ENCODE results near the gene ANK3. TPM values are rescaled to one million over a fixed set of nuclear protein-coding genes. Genes with fewer than 3 reads are reported as not detected.
A peak's percentile ranks its signal among the peaks of the same experiment; 100 is the strongest.

Gene ANK3
- total RNA-seq, 2 donors from 2014 or later: 189 to 198 TPM

DNA sequence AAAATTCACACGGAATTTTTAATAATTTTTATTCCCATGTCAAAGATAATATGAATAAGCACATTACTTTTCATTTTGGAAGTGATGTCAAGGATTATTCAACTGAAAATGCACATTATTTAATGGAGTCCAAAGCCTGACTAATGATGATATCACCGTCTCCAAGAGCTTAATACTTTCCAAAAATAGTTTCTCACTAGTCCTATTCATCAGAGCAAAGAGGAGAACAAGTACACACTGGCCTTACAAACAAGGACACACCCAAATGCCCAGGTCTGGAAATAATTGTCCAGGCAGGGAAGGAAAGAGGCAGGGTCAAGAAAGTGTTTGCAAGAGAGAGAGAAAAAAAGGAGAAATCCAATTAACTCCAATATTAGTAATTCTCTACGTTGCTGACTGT lies 266.5 kb downstream of the ANK3 start:
- H3K4me1 ChIP-seq: peaks cover 0 to 16% of the 10 kb centered on the region in 2 donors
- TF ChIP-seq, protein P1, sequence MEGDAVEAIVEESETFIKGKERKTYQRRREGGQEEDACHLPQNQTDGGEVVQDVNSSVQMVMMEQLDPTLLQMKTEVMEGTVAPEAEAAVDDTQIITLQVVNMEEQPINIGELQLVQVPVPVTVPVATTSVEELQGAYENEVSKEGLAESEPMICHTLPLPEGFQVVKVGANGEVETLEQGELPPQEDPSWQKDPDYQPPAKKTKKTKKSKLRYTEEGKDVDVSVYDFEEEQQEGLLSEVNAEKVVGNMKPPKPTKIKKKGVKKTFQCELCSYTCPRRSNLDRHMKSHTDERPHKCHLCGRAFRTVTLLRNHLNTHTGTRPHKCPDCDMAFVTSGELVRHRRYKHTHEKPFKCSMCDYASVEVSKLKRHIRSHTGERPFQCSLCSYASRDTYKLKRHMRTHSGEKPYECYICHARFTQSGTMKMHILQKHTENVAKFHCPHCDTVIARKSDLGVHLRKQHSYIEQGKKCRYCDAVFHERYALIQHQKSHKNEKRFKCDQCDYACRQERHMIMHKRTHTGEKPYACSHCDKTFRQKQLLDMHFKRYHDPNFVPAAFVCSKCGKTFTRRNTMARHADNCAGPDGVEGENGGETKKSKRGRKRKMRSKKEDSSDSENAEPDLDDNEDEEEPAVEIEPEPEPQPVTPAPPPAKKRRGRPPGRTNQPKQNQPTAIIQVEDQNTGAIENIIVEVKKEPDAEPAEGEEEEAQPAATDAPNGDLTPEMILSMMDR (IDR thresholded peaks at IDR 0.05): no peak
- no peak for DNase-seq (ENCODE audit: low spot score)
- H3K36me3 ChIP-seq: no peaks in the 10 kb centered on the region
- no peaks in the 10 kb centered on the region for H3K9me3 ChIP-seq
- H3K27ac ChIP-seq: peak overlapping the region; percentile 67 to 89
- H3K4me3 ChIP-seq: no peak overlapping the region
- H3K27me3 ChIP-seq: no peaks in the 10 kb centered on the region

DNA sequence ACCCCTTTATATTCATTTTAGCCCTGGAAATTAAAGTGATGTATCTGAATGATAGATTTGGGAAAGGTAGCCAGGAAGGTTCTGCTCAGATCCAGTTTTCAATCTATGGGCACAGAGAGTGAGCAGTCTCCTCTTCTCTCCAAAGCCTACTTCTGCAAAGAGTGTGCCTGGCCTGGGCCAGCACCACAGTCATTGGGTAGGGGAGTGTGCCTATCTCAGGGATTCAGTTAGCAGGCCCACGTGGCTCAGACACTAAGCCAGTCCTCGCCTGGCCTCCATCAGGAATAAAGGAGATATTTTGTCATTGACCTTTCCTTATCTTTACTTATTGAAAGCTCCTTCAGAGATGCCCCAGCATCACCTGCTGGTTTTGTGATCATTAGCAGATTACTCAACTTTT lies 267.5 kb downstream of the ANK3 start:
- Histone ChIP-seq H3K27ac (peak overlapping the region; percentile 67 to 89), H3K4me3 (no peak overlapping the region), H3K27me3 (no peaks in the 10 kb centered on the region), H3K9me3 (no peaks in the 10 kb centered on the region), H3K4me1 (peaks cover 0 to 16% of the 10 kb centered on the region in 2 donors), H3K36me3 (no peaks in the 10 kb centered on the region)
- TF ChIP-seq, protein P1 (IDR thresholded peaks at IDR 0.05): no peak
- no peak for DNase-seq (ENCODE audit: low spot score)

DNA sequence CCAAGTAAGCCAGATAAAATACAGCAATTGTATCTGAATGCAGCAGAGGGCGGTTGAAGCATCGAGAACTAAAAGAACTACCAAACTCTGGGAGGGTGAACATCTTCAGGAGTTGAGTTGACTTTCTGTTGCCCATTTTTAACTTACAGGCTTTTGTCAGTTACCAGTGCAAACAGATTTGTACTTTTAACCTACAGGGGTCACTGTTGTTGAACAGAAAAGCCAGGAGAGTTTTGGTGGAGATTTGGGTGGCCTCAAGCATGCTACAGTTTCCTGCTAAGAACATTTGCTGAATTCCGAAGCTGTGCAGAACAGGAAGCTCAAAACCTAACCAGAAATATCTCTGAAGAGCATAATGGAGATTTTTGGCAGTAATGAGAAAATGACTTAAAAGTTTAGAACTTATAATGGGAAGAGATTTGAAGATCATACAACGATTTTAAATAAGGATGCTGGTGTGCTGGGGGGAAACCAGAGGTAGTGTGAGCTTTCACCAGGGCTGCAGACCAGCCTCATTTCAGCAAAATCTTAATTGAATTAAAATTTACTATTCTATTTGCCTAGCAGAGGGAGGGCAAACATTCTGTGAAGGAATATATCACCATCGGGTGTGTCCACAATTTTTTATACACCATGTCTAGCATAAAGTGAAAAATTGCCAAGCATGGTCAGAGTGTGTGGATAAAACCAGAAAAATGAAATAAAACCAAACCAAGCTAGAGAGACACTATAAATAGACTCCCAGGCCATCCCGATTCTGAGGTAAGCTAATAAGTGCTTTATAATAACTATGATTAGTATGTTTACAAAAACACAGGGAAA lies 274.7 kb downstream of the ANK3 start:
- H3K27me3 ChIP-seq: no peaks in the 10 kb centered on the region

DNA sequence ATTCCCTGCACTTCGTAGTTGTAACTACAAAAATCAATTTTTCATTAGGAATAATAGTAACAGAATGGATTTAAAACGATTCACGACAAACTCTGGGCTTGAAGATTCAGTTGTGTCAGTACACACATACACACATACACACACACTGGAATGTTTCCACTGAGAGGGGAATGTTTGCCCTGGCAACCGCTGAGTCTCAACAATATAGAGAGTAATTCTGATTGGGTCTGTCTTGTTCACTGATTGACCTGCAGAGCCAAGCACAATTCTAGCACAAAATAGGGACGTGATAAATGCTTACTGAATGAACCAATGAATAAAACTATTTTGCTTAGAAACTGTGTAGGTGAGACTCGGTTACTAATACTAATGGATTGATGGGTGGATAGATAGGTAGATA lies 278.9 kb downstream of the ANK3 start:
- no peak overlapping the region for H3K4me3 ChIP-seq
- H3K27ac ChIP-seq: no peak overlapping the region
- H3K36me3 ChIP-seq: peaks cover 3% of the 10 kb centered on the region
- H3K9me3 ChIP-seq: no peaks in the 10 kb centered on the region
- no peaks in the 10 kb centered on the region for H3K27me3 ChIP-seq
- DNase-seq (ENCODE audit: low spot score): no peak
- TF ChIP-seq, protein P1 (IDR thresholded peaks at IDR 0.05): no peak
- H3K4me1 ChIP-seq: peaks cover 0 to 7% of the 10 kb centered on the region in 2 donors

More for the DNA sequence above, 274.7 kb downstream of the ANK3 start:
- no peak for DNase-seq (ENCODE audit: low spot score)
- Histone ChIP-seq H3K36me3 (no peaks in the 10 kb centered on the region), H3K4me3 (no peak overlapping the region), H3K9me3 (no peaks in the 10 kb centered on the region), H3K27ac (no peak overlapping the region), H3K4me1 (peaks cover 0 to 7% of the 10 kb centered on the region in 2 donors)
- TF ChIP-seq, protein P1 (IDR thresholded peaks at IDR 0.05): peak; percentile 19 to 67

DNA sequence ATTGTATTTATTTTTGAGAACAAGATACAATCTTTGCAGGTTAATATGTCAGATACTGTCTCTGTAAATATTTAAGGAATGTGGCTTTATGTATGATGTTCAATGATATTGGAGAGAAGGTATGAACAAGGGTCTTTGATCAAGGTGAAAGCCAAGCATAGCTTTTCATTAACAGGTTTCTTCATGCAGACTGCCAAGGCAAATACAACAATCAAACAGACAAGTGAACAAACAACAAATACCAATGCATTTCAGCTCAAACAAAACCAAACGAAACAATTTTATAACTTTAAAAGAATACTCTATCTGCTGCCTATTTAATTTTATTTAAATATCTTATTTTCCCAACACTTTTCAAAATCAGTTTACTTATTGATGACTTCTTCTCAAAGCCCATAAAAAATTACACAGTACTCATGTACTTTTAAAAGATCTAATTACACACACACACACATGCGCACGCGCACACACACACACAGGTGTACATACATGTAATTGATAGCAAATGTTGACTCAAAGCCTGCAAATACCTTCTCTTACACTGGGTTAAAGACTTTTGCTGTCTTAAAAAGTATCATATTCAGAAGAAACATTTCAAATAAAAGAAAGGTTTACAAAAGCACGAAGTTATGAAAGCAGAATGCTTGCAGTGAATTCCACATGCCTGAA lies 282.2 kb downstream of the ANK3 start:
- Histone ChIP-seq H3K36me3 (peaks cover 12% of the 10 kb centered on the region), H3K4me3 (no peak overlapping the region), H3K4me1 (no peaks in the 10 kb centered on the region), H3K9me3 (no peaks in the 10 kb centered on the region), H3K27me3 (no peaks in the 10 kb centered on the region), H3K27ac (no peak overlapping the region)
- TF ChIP-seq, protein P1 (IDR thresholded peaks at IDR 0.05): no peak
- no peak for DNase-seq (ENCODE audit: low spot score)
